ENCODE measurements around the gene KCNMB4.

DNA sequence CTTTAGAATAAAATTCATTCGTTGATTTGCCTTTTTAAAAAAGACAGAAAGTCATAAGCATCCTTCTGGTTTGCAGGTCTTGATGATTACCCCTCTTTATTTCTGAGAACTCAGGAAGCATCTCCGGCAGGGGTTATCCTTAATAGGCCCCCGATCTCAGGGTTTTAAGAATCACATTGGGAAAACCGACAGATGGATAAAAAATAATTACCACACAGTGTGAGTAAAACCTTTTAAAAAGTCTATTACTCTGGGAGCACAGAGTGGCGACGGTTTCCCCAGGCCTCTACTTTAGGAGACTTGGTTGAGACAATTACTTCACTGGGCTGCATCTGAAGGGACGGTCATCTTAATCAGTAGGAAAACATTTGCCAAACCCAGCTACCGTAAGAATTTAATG lies 56.5 kb downstream of the KCNMB4 start:
- TF ChIP-seq, protein P1, sequence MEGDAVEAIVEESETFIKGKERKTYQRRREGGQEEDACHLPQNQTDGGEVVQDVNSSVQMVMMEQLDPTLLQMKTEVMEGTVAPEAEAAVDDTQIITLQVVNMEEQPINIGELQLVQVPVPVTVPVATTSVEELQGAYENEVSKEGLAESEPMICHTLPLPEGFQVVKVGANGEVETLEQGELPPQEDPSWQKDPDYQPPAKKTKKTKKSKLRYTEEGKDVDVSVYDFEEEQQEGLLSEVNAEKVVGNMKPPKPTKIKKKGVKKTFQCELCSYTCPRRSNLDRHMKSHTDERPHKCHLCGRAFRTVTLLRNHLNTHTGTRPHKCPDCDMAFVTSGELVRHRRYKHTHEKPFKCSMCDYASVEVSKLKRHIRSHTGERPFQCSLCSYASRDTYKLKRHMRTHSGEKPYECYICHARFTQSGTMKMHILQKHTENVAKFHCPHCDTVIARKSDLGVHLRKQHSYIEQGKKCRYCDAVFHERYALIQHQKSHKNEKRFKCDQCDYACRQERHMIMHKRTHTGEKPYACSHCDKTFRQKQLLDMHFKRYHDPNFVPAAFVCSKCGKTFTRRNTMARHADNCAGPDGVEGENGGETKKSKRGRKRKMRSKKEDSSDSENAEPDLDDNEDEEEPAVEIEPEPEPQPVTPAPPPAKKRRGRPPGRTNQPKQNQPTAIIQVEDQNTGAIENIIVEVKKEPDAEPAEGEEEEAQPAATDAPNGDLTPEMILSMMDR (IDR thresholded peaks at IDR 0.05), result no peak
- no peak for TF ChIP-seq CHD2 (IDR thresholded peaks at IDR 0.05; ENCODE audit: low read length, partially characterized antibody)
